ENCODE measurements around the gene BARX2. TPM values are rescaled to one million over a fixed set of nuclear protein-coding genes. Genes with fewer than 3 reads are reported as not detected.

Gene BARX2
- total RNA-seq, 1 experiment from 2014 or later = 0.12 TPM

- Histone ChIP-seq H3K27ac (ENCODE audit: low read depth, low read length) (no peak overlapping the region), H2AFZ (ENCODE audit: low read depth, low read length, poor library complexity, severe bottlenecking) (no peak overlapping the region), H3K4me2 (ENCODE audit: low read length) (no peak overlapping the region), H3K9me2 (ENCODE audit: insufficient read depth) (no peaks in the 10 kb centered on the region), H3K9me3 (ENCODE audit: control insufficient read depth in 1 of 2, insufficient read depth in 1 of 2, low read depth in 1 of 2, low read length in 2 of 2) (no peaks in the 10 kb centered on the region), H4K20me1 (ENCODE audit: insufficient read depth) (no peaks in the 10 kb centered on the region), H3K27me3 (ENCODE audit: insufficient read depth, low read length) (peaks cover 57% of the 10 kb centered on the region), H3K4me3 (replicated peaks in 1 of 2; ENCODE audit: low read depth in 1 of 2, low read length in 2 of 2) (no peak overlapping the region), H3K36me3 (ENCODE audit: control insufficient read depth in 1 of 2, insufficient read depth in 2 of 2, low read length in 2 of 2) (no peaks in the 10 kb centered on the region), H3K4me1 (ENCODE audit: control insufficient read depth in 1 of 2, insufficient read depth in 2 of 2, low read length in 2 of 2) (peaks cover 0 to 20% of the 10 kb centered on the region in 2 experiments; a peak in 2 of 4 replicates), H3K9ac (ENCODE audit: low read length) (no peak overlapping the region), H3K79me2 (ENCODE audit: insufficient read depth, low read length) (no peaks in the 10 kb centered on the region)
- intact Hi-C loops (cut with micrococcal nuclease) = no loop called here
- no peak for DNase-seq (ENCODE audit: low read depth, low spot score)
- BruUV-seq (replicated peaks) = no TSS peak
- ChIA-PET RAD21 (ENCODE audit: low non-redundant PET in 1 of 2, low total read pairs in 2 of 2, uncharacterized antibody in 2 of 2, unreplicated experiment in 2 of 2) (no interaction called here), CTCF (interaction anchor here (0.7 to 1.2 kb wide), 2 partner anchors 9 to 251 kb away, joined by 3 to 6 read pairs; partner anchors contain the start of gene BARX2), POLR2A (no interaction called here)
- no peak for TF ChIP-seq SRF (IDR thresholded peaks at IDR 0.05; ENCODE audit: low read depth)
- TF ChIP-seq, protein P1, sequence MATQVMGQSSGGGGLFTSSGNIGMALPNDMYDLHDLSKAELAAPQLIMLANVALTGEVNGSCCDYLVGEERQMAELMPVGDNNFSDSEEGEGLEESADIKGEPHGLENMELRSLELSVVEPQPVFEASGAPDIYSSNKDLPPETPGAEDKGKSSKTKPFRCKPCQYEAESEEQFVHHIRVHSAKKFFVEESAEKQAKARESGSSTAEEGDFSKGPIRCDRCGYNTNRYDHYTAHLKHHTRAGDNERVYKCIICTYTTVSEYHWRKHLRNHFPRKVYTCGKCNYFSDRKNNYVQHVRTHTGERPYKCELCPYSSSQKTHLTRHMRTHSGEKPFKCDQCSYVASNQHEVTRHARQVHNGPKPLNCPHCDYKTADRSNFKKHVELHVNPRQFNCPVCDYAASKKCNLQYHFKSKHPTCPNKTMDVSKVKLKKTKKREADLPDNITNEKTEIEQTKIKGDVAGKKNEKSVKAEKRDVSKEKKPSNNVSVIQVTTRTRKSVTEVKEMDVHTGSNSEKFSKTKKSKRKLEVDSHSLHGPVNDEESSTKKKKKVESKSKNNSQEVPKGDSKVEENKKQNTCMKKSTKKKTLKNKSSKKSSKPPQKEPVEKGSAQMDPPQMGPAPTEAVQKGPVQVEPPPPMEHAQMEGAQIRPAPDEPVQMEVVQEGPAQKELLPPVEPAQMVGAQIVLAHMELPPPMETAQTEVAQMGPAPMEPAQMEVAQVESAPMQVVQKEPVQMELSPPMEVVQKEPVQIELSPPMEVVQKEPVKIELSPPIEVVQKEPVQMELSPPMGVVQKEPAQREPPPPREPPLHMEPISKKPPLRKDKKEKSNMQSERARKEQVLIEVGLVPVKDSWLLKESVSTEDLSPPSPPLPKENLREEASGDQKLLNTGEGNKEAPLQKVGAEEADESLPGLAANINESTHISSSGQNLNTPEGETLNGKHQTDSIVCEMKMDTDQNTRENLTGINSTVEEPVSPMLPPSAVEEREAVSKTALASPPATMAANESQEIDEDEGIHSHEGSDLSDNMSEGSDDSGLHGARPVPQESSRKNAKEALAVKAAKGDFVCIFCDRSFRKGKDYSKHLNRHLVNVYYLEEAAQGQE (IDR thresholded peaks at IDR 0.05; ENCODE audit: low read depth) = no peak
- no peak for TF ChIP-seq ZNF274 (IDR thresholded peaks at IDR 0.05; ENCODE audit: low read depth, low read length)
- TF ChIP-seq EGR1 (IDR thresholded peaks at IDR 0.05; ENCODE audit: low read depth) = no peak
- TF ChIP-seq POLR2AphosphoS5 (IDR thresholded peaks at IDR 0.05; ENCODE audit: low read depth, low read length) = no peak
- no peak for TF ChIP-seq CTCF (IDR thresholded peaks at IDR 0.05 in 2 of 3, conservative IDR thresholded peaks at IDR 0.05 in 1 of 3; ENCODE audit: borderline replicate concordance in 1 of 3, insufficient read depth in 1 of 3, low read depth in 2 of 3, low read length in 2 of 3)
- TF ChIP-seq, protein P2, sequence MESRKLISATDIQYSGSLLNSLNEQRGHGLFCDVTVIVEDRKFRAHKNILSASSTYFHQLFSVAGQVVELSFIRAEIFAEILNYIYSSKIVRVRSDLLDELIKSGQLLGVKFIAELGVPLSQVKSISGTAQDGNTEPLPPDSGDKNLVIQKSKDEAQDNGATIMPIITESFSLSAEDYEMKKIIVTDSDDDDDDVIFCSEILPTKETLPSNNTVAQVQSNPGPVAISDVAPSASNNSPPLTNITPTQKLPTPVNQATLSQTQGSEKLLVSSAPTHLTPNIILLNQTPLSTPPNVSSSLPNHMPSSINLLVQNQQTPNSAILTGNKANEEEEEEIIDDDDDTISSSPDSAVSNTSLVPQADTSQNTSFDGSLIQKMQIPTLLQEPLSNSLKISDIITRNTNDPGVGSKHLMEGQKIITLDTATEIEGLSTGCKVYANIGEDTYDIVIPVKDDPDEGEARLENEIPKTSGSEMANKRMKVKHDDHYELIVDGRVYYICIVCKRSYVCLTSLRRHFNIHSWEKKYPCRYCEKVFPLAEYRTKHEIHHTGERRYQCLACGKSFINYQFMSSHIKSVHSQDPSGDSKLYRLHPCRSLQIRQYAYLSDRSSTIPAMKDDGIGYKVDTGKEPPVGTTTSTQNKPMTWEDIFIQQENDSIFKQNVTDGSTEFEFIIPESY (IDR thresholded peaks at IDR 0.05; ENCODE audit: extremely low read depth, insufficient replicate concordance, low read length) = no peak
- TF ChIP-seq FOSL1 (IDR thresholded peaks at IDR 0.05; ENCODE audit: low read depth) = no peak
- no peak for TF ChIP-seq SP1 (IDR thresholded peaks at IDR 0.05; ENCODE audit: low read depth)
- TF ChIP-seq ZFX (IDR thresholded peaks at IDR 0.05) = no peak
- TF ChIP-seq RAD21 (IDR thresholded peaks at IDR 0.05; ENCODE audit: low read depth) = no peak
- no peak for TF ChIP-seq EZH2phosphoT487 (IDR thresholded peaks at IDR 0.05; ENCODE audit: borderline replicate concordance)
- TF ChIP-seq CBX3 (IDR thresholded peaks at IDR 0.05; ENCODE audit: low read depth) = no peak
- TF ChIP-seq, protein P3, sequence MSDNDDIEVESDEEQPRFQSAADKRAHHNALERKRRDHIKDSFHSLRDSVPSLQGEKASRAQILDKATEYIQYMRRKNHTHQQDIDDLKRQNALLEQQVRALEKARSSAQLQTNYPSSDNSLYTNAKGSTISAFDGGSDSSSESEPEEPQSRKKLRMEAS (IDR thresholded peaks at IDR 0.05) = no peak
- TF ChIP-seq EZH2 (IDR thresholded peaks at IDR 0.05) = no peak
- no peak for TF ChIP-seq POLR2A (IDR thresholded peaks at IDR 0.05; ENCODE audit: borderline replicate concordance, extremely low read depth, insufficient read depth, insufficient read length)
- TF ChIP-seq ELF1 (IDR thresholded peaks at IDR 0.05; ENCODE audit: borderline replicate concordance, low read depth) = no peak
- TF ChIP-seq CEBPB (IDR thresholded peaks at IDR 0.05; ENCODE audit: low read depth) = no peak
- no peak for TF ChIP-seq SIN3A (IDR thresholded peaks at IDR 0.05; ENCODE audit: low read depth)
- no peak for ATAC-seq
Observed at GRCh38 chr11:129366737-129367597, 8.7 kb upstream of the BARX2 start.
